GM21717 (cell line): ENCODE measurements around the gene SLC39A6.
"Not testable (repeated sequence)": the region's sequence is repeated elsewhere in the genome, so short reads cannot be mapped to it uniquely, and the experiment has no call there.

Experiments used
- ATAC-seq: cut with Tn5 transposase; IDR thresholded peaks from one replicate; pipeline ENCODE4 v1.9.1; 2021; ENCODE audit warnings: mild to moderate bottlenecking, moderate library complexity; ENCODE audit not compliant: unreplicated experiment

Gene SLC39A6

DNA sequence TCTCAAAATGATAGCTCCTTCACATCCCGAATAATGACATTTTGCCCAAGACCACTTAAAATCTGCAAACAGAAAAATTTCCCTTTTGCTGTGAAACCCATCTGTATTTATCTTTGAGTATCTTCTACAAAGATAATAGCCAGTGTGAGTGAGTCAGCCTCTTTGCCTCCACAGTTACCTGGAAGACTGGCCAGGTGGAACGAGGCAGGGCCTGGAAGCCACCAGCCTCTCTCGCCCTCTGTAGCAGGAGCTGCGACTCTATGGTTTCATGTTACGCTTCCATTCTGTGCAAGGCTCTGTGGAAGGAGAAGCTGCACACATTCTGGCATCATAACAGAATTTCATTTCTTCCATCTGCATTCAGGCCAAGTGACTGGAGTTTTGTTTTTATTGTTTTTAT, 10.1 kb upstream of the SLC39A6 start:
- no peak for ATAC-seq

DNA sequence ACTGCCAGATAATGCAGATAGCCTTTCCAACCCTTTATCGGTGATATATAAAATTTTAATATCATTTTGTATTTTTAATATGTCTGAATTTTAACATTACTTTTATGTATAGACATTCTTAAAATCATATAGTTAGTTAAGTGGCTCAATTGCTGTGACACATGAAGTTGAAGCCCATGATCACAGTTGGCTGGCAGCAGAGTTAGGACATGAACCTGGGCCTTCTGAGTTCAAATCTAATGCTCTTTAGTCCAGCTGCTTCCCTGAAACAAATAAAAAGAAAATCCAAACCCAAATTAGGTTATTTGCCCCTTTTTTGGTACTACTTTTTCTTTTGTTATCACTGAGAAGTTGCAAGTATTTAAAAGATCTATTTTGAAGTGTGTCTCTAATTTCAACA, 6.1 kb upstream of the SLC39A6 start:
- no peak for ATAC-seq

- ATAC-seq: no peak
Measured at GRCh38 chr18:36132756-36133155, 3.6 kb upstream of the SLC39A6 start.

- no peak for ATAC-seq
Measured at GRCh38 chr18:36131692-36132483, 2.7 kb upstream of the SLC39A6 start.

- no peak for ATAC-seq
Measured at GRCh38 chr18:36130883-36131653, 1.9 kb upstream of the SLC39A6 start.

- ATAC-seq: peak; percentile 21
Measured at GRCh38 chr18:36130039-36130831, 1.1 kb upstream of the SLC39A6 start.

- ATAC-seq: peak; percentile 23
Measured at GRCh38 chr18:36128907-36129299, 237 bp downstream of the SLC39A6 start.

GRCh38 chr18:36128530-36128870, 640 bp downstream of the SLC39A6 start:
- ATAC-seq: no peak

- ATAC-seq: no peak
Measured at GRCh38 chr18:36127836-36128529, 1.2 kb downstream of the SLC39A6 start.

DNA sequence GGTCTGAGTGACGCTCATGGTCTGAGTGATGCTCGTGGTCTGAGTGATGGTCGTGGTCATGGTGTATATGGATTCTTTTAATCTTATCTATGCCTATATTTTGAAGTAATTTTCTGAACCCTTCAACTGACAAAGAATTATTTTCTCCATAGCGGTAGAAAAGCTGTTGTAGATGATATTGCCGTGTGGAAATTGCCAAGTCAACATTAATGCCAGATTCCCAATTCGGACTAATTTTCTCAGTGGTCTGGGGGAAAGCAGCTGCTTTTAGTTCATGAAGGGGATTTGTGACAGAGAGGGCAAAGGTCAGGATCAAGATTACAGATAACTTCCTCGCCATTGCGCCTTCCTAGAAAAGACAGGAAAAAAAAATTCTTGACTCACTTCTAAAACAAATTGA, 2.5 kb downstream of the SLC39A6 start:
- ATAC-seq: no peak

DNA sequence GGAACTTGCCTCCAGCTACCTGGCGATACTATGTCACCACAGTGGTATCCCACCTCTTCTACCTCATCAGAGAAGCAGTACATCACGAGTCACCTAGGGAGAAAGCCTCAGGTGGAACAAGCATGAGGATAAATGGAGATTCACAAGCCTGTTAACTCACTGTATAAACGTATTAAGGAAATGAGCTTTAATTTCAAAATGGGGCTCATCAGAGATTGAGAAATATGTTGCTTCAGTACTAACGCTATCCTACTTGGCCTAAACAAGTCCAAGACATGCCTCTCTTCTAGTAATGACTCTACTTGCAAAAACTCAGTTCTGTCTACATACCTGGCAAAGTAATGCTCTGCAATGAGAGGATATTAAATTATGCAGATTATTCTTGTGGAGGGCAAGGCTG, 4.3 kb downstream of the SLC39A6 start:
- no peak for ATAC-seq

GRCh38 chr18:36120297-36120696, 8.8 kb downstream of the SLC39A6 start:
- ATAC-seq: no peak

DNA sequence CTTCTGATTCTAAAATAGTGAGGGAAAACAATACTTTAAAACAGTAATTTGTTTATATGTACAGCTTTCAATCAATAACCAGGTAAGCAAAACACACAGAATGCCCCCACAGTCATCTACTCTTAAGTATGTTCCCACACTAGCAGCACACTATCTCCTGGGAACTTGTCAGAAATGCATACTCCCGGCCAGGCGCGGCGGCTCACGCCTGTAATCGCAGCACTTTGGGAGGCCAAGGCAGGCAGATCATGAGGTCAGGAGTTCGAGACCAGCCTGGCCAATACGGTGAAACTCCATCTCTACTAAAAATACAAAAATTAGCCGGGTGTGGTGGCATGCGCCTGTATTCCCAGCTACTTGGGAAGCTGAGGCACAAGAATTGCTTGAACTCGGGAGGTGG, 12.4 kb downstream of the SLC39A6 start:
- not testable (repeated sequence) for ATAC-seq

DNA sequence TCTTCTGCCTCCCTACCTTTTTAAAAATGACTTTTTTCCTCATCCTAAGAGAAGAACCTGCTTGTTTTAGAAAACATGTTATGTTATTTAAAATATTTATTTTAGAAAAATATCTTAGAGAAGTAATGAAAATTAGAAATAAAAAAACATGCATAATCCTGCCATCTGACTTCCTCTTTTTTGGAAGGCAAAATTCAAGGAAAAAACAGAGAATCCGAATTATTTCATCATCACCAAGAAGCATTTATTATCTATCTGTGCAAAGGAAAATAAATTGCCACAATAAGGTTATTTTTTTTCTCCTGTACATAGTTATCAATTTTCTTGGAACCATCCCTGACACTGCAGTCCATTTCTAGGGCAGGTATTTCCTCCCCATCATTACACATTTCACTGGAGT, 14.4 kb downstream of the SLC39A6 start:
- ATAC-seq: no peak

DNA sequence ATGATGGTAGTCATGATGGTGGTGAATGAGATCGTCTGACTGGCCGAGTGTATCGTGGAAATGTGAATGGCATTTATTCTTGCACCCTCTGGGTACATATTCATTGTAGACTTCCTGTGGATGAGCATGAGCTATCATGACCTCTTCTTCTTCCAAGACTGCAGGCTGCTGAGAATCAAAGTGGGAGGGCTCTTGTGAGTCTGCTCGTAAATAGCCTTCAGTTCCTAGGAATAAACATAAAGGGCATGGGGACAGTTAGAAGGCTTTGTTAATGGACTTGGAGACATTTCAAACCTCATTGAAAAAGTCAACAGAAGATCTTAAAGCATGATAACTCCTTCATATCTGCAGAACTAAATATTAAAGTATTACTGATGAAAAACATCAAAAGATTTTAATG, 14.9 kb downstream of the SLC39A6 start:
- ATAC-seq: no peak

DNA sequence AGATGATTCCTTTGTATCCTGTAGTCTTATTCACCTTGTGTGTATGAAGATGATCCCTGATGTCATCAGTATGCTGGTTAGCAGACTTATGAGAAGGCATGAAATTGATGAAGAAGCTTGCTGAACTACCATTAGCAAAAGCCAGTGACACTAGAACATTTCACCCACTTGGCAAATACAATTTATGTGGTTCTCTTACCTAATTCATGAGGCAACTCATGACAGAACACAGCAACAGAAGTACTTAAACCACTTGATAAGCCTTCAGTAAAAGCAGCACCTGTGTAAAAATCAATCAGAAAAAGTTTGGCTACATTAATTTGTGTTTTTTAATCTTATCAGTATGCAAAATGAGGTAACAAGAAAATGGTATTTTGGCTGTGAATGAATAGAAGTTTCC, 16.8 kb downstream of the SLC39A6 start:
- ATAC-seq: no peak

DNA sequence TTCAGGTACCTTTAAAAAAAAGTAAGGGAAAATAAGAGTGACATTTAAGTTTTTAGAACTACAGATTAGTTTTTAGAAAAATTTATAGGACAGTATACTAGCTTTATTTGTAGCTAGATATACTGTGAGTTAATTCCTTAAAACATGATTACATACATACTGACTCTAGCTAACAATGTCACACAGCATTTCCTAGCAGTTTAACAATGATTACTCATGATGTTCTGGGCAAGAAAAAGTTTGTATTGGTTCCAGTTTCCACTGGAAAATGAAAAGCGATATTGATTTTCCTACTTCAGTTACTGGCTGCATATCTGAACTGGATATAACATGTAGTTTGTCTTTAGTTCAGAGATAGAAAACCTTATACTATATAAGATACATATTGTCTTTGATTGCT, 19.4 kb downstream of the SLC39A6 start:
- ATAC-seq: no peak

- no peak for ATAC-seq
Measured at GRCh38 chr18:36108601-36109000, 20.5 kb downstream of the SLC39A6 start.

DNA sequence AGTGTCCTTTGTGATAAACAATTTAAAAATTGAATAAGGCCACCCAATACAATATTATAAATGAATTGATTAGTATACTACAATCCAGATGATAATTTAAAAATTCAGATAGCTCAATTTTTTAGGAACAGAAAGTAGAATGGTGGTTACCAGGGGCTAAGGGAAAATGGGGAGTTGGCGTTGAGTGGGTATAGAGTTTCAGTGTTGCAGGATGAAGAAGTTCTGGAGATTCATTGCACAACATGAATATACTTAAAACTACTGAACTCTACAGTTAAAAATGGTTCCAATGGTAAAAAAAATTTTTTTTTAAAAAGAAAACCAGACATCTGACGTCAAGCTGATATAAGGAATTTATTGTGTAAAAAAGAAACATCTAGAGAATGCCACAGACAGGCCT, 20.9 kb downstream of the SLC39A6 start:
- no peak for ATAC-seq

GRCh38 chr18:36107477-36107876, 21.7 kb downstream of the SLC39A6 start:
- no peak for ATAC-seq

DNA sequence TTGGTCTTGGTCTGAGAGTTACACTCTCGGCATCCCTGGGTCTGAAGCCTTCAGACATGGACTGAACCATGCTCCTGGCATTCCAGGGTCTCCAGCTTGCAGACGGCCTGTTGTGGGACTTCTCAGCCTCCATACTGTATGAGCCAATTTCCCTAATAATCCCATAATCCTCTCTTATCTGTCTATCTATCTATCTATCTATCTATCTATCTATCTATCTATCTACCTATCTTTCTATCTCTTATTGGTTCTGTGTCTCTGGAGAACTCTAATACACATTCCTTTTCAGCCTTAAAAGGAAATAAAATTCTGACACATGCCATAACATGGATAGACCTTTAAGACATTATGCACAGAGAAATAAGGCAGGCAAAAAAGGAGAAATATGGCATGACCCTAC, 24.4 kb downstream of the SLC39A6 start:
- no peak for ATAC-seq
